ENCODE measurements around the gene CDC42BPG. TPM values are rescaled to one million over a fixed set of nuclear protein-coding genes. Genes with fewer than 3 reads are reported as not detected.

CDC42BPG gene
- total RNA-seq, 1 experiment from 2014 or later = 14.5 TPM

GRCh38 chr11:64800303-64801157 is 43.9 kb downstream of the CDC42BPG start:
- POLR2A ChIA-PET (ENCODE audit: unreplicated experiment) = no interaction called here
- Histone ChIP-seq H3K9me3 (ENCODE audit: low read length) (no peaks in the 10 kb centered on the region), H2AFZ (ENCODE audit: low read length) (no peak overlapping the region), H3K9me2 (replicated peaks; ENCODE audit: low read length) (no peaks in the 10 kb centered on the region), H3K4me3 (ENCODE audit: low read length) (no peak overlapping the region), H3K9ac (ENCODE audit: low read length) (no peak overlapping the region), H3K27me3 (ENCODE audit: low read length) (no peaks in the 10 kb centered on the region), H3K4me2 (ENCODE audit: low read length) (no peak overlapping the region), H4K20me1 (ENCODE audit: low read length) (no peaks in the 10 kb centered on the region), H3K4me1 (ENCODE audit: insufficient read depth, low read length) (peaks cover 19% of the 10 kb centered on the region), H3F3A (ENCODE audit: low read length, unreplicated experiment) (peaks cover 10% of the 10 kb centered on the region), H3K27ac (ENCODE audit: low read length) (no peak overlapping the region), H3K79me2 (ENCODE audit: low read length) (peaks cover 10% of the 10 kb centered on the region; the same call in 1 of the 2 replicates), H3K36me3 (ENCODE audit: low read depth, low read length) (peaks cover 8% of the 10 kb centered on the region; the same call in 1 of the 2 replicates)
- no peak for TF ChIP-seq CTCF (conservative IDR thresholded peaks at IDR 0.05; ENCODE audit: low read depth, low read length)
- TF ChIP-seq EZH2phosphoT487 (IDR thresholded peaks at IDR 0.05; ENCODE audit: borderline replicate concordance, low read length) = no peak
- no peak for TF ChIP-seq EZH2 (IDR thresholded peaks at IDR 0.05; ENCODE audit: low read length, unreplicated experiment)
- intact Hi-C loops (cut with micrococcal nuclease) = no loop called here
- no peak for DNase-seq
- BruUV-seq (replicated peaks) = no TSS peak
- ATAC-seq = no peak
- CTCF ChIA-PET = no interaction called here

- ChIA-PET CTCF (no interaction called here), POLR2A (ENCODE audit: unreplicated experiment) (interaction anchor here (0.8 kb wide), 1 partner anchor 21 kb away, joined by 4 read pairs; the partner anchor contains the start of gene SF1)
- peaks cover 10% of the 10 kb centered on the region; the same call in 1 of the 2 replicates for H3K79me2 ChIP-seq (ENCODE audit: low read length)
- H3K4me1 ChIP-seq (ENCODE audit: insufficient read depth, low read length) = peaks cover 19% of the 10 kb centered on the region
- peaks cover 10% of the 10 kb centered on the region for H3F3A ChIP-seq (ENCODE audit: low read length, unreplicated experiment)
- H3K9ac ChIP-seq (ENCODE audit: low read length) = no peak overlapping the region
- H3K4me3 ChIP-seq (ENCODE audit: low read length) = no peak overlapping the region
- no peak for DNase-seq
- intact Hi-C loops (cut with micrococcal nuclease) = no loop called here
- no peak overlapping the region for H3K4me2 ChIP-seq (ENCODE audit: low read length)
- H3K36me3 ChIP-seq (ENCODE audit: low read depth, low read length) = peaks cover 8% of the 10 kb centered on the region; the same call in 1 of the 2 replicates
- ATAC-seq = no peak
- H3K9me3 ChIP-seq (ENCODE audit: low read length) = no peaks in the 10 kb centered on the region
- H4K20me1 ChIP-seq (ENCODE audit: low read length) = no peaks in the 10 kb centered on the region
- TF ChIP-seq EZH2 (IDR thresholded peaks at IDR 0.05; ENCODE audit: low read length, unreplicated experiment) (no peak), EZH2phosphoT487 (IDR thresholded peaks at IDR 0.05; ENCODE audit: borderline replicate concordance, low read length) (no peak), CTCF (conservative IDR thresholded peaks at IDR 0.05; ENCODE audit: low read depth, low read length) (no peak)
- H3K27ac ChIP-seq (ENCODE audit: low read length) = no peak overlapping the region
- no peaks in the 10 kb centered on the region for H3K27me3 ChIP-seq (ENCODE audit: low read length)
- H2AFZ ChIP-seq (ENCODE audit: low read length) = no peak overlapping the region
- H3K9me2 ChIP-seq (replicated peaks; ENCODE audit: low read length) = no peaks in the 10 kb centered on the region
- no TSS peak for BruUV-seq (replicated peaks)
Observed at GRCh38 chr11:64799623-64800302, 44.7 kb downstream of the CDC42BPG start.

All from PC-3 (cell line).